ENCODE data around the gene FUS.

- TF ChIP-seq POLR2AphosphoS5 (IDR thresholded peaks at IDR 0.05) = no peak
- TF ChIP-seq CTCF (IDR thresholded peaks at IDR 0.05) = no peak
- no peak for TF ChIP-seq POLR2A (IDR thresholded peaks at IDR 0.05)
Observed at GRCh38 chr16:31229501-31229900, 49.6 kb downstream of the FUS start.
